Measurements from ENCODE around the gene ACER1. TPM values are rescaled to one million over a fixed set of nuclear protein-coding genes. Genes with fewer than 3 reads are reported as not detected.

The ACER1 gene
- total and polyA plus RNA-seq, 4 donors, result 0.07 TPM; not detected in 3

DNA sequence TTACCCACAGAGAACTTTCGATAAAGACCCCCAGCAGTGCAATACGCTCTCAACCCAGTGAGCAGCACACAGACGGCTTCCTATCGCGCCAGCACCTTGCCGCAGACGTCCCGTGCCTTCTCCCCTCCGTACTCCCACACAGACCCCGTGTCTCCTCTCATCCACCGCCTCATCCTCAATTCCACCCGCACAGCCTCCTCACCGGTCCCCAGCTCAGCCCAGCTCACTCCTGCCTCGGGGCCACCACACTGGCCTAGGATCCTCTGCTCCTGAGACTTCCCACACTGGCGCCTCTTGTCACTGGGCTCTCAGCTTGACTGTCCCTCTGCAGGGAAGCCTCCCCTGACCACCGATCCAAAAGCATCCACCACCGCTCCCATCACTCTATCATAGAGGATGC, 62.6 kb downstream of the ACER1 start (continued):
- TF ChIP-seq, protein P1, sequence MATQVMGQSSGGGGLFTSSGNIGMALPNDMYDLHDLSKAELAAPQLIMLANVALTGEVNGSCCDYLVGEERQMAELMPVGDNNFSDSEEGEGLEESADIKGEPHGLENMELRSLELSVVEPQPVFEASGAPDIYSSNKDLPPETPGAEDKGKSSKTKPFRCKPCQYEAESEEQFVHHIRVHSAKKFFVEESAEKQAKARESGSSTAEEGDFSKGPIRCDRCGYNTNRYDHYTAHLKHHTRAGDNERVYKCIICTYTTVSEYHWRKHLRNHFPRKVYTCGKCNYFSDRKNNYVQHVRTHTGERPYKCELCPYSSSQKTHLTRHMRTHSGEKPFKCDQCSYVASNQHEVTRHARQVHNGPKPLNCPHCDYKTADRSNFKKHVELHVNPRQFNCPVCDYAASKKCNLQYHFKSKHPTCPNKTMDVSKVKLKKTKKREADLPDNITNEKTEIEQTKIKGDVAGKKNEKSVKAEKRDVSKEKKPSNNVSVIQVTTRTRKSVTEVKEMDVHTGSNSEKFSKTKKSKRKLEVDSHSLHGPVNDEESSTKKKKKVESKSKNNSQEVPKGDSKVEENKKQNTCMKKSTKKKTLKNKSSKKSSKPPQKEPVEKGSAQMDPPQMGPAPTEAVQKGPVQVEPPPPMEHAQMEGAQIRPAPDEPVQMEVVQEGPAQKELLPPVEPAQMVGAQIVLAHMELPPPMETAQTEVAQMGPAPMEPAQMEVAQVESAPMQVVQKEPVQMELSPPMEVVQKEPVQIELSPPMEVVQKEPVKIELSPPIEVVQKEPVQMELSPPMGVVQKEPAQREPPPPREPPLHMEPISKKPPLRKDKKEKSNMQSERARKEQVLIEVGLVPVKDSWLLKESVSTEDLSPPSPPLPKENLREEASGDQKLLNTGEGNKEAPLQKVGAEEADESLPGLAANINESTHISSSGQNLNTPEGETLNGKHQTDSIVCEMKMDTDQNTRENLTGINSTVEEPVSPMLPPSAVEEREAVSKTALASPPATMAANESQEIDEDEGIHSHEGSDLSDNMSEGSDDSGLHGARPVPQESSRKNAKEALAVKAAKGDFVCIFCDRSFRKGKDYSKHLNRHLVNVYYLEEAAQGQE (IDR thresholded peaks at IDR 0.05), result no peak

DNA sequence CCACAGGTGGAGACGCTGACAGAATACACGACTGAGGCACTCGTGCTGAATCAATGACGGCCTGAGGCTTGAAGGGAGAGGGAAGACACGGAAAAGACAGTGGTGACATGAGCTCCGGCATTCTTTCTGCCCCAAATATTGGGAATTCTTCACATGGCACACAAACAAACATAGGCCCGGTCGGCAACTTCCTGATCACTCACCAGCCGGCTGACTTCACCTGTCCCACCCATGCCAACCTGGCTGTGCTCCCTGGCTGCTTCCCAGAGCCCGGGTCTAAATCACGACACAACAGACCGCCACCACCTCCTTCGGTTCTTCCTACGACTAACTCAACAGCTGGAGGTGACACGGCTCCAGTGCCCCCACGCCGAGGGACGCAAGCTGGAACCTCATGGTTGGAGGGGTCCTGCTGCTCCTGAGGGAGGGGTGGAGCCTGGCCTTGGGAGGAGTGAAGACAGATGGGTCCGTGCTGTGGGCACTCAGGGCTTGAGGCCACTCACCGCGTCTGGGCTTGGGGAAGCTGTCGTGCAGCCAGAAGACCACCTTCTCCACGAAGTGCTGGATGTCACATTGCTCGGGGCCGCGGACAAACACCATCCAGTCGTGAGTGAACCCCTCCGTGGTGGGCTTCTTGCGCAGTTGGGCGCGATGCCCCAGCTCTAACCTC, 63.2 kb downstream of the ACER1 start:
- no peak for DNase-seq (ENCODE audit: low spot score)
- peak overlapping the region; percentile 17 to 59 (median 47) for H3K4me3 ChIP-seq (ENCODE audit: low read depth in 1 of 3, low read length in 3 of 3)

More for the DNA sequence above, 63.2 kb downstream of the ACER1 start:
- H3K27ac ChIP-seq (ENCODE audit: low read depth in 1 of 2, low read length in 2 of 2), result peak overlapping the region; percentile 94 to 96
- H3K4me1 ChIP-seq (ENCODE audit: control insufficient read depth in 4 of 4, insufficient read depth in 4 of 4, low read length in 3 of 4), result peaks cover 48 to 78% (median 68%) of the 10 kb centered on the region in 4 donors
- H3K27me3 ChIP-seq (ENCODE audit: control insufficient read depth in 4 of 4, insufficient read depth in 4 of 4, low read length in 3 of 4), result no peaks in the 10 kb centered on the region
- peaks cover 0 to 9% (median 2%) of the 10 kb centered on the region in 4 donors for H3K36me3 ChIP-seq (ENCODE audit: control insufficient read depth in 4 of 4, insufficient read depth in 3 of 4, low read depth in 1 of 4, low read length in 3 of 4)
- TF ChIP-seq, protein P2, sequence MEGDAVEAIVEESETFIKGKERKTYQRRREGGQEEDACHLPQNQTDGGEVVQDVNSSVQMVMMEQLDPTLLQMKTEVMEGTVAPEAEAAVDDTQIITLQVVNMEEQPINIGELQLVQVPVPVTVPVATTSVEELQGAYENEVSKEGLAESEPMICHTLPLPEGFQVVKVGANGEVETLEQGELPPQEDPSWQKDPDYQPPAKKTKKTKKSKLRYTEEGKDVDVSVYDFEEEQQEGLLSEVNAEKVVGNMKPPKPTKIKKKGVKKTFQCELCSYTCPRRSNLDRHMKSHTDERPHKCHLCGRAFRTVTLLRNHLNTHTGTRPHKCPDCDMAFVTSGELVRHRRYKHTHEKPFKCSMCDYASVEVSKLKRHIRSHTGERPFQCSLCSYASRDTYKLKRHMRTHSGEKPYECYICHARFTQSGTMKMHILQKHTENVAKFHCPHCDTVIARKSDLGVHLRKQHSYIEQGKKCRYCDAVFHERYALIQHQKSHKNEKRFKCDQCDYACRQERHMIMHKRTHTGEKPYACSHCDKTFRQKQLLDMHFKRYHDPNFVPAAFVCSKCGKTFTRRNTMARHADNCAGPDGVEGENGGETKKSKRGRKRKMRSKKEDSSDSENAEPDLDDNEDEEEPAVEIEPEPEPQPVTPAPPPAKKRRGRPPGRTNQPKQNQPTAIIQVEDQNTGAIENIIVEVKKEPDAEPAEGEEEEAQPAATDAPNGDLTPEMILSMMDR (IDR thresholded peaks at IDR 0.05; ENCODE audit: low read depth, low read length, missing input control), result no peak
- no peak for TF ChIP-seq TAF1 (conservative IDR thresholded peaks at IDR 0.05)
- TF ChIP-seq, protein P1 (IDR thresholded peaks at IDR 0.05), result no peak
- TF ChIP-seq EGR1 (IDR thresholded peaks at IDR 0.05; ENCODE audit: low read depth in 2 of 2), result peak in 1 of 2 donors; percentile 52
- no peak for TF ChIP-seq NR2F2 (IDR thresholded peaks at IDR 0.05)
- TF ChIP-seq HNF4A (conservative IDR thresholded peaks at IDR 0.05), result peak in 1 of 2 donors; percentile 52
- TF ChIP-seq RXRA (IDR thresholded peaks at IDR 0.05), result peak in 1 of 2 donors; percentile 74
- no peak for TF ChIP-seq FOXA1 (IDR thresholded peaks at IDR 0.05)
- TF ChIP-seq SP1 (IDR thresholded peaks at IDR 0.05), result no peak
- TF ChIP-seq GABPA (IDR thresholded peaks at IDR 0.05 in 1 of 2, conservative IDR thresholded peaks at IDR 0.05 in 1 of 2), result peak in 1 of 2 donors; percentile 17
- no peak for TF ChIP-seq JUND (IDR thresholded peaks at IDR 0.05)
- TF ChIP-seq HNF4G (IDR thresholded peaks at IDR 0.05), result no peak
- no peak for TF ChIP-seq RAD21 (IDR thresholded peaks at IDR 0.05)
- TF ChIP-seq, protein P3, sequence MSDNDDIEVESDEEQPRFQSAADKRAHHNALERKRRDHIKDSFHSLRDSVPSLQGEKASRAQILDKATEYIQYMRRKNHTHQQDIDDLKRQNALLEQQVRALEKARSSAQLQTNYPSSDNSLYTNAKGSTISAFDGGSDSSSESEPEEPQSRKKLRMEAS (IDR thresholded peaks at IDR 0.05), result peak; percentile 79
- 58% methylated on average over 31 of the region's 31 CpGs for WGBS
- H3K9me3 ChIP-seq (ENCODE audit: control insufficient read depth in 4 of 4, low read length in 3 of 4), result no peaks in the 10 kb centered on the region
- peak overlapping the region in 1 of 2 donors; percentile 22 for H3K9ac ChIP-seq (ENCODE audit: low read depth in 1 of 2, low read length in 2 of 2)

Measured in liver (tissue), 9 donors.